NT2/D1 (cell line): ENCODE data around the gene LTBP1.

Experiments
- SUZ12 ChIP-seq: IDR thresholded peaks from 2 replicates; pipeline ENCODE4 v1.6.1; 2011; ENCODE audit not compliant: insufficient read length, insufficient read depth; ENCODE audit errors: extremely low read depth
- ZNF274 ChIP-seq: IDR thresholded peaks from 2 replicates; pipeline ENCODE4 v1.6.1; 2011; ENCODE audit warnings: mild to moderate bottlenecking, low read depth, low read length

DNA sequence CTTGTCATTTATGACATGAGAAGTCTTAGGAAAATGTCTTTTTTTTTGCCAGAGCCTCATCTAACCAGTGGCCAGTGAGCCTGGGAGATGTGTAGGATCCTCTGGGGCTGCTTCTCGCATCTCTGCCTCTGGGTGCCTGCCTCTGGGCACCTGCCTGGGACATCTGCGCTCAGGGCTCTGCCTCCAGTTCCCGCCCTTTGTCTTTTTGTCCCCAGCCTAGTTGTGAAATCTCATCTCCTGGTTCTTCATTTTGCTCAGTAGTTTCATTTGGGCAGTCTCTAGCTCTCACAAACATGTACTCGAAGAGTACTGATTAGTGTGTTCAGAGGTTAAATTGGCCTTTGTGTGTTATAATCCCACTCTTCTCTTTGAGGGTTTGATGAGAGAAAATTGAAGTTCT lies 92.0 kb downstream of the LTBP1 start:
- TF ChIP-seq ZNF274 (no peak), SUZ12 (no peak)
